Measurements from ENCODE around the gene KCNQ5.

Gene KCNQ5

GRCh38 chr6:72675396-72675795 lies 53.5 kb downstream of the KCNQ5 start:
- no peak for DNase-seq (ENCODE audit: low read depth, low spot score)

DNA sequence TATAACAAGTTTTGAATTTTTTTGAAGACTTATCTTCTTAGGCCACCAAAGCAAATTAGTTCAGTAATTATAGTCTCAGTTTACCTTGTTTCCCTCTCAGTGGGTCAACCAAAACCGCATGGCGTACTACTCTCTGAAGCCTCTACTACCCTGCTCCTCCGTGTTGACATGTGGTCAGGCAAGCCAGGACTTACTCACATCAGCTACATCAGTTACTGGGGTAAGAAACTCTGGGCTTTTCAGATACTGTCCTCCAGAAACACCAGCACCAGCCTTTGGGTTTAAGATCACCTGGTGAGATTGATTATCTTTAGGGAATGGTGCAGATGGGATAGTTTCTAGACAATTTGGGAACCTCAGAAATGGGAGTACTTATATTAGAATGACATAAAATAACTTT lies 55.1 kb downstream of the KCNQ5 start:
- DNase-seq (ENCODE audit: low read depth, low spot score) = no peak

GRCh38 chr6:72677740-72678139 lies 55.9 kb downstream of the KCNQ5 start:
- DNase-seq (ENCODE audit: low read depth, low spot score) = no peak

- no peak for DNase-seq (ENCODE audit: low read depth, low spot score)
Measured at GRCh38 chr6:72683797-72684196, 61.9 kb downstream of the KCNQ5 start.

GRCh38 chr6:72689107-72689954 lies 67.5 kb downstream of the KCNQ5 start:
- DNase-seq (ENCODE audit: low read depth, low spot score) = no peak

DNA sequence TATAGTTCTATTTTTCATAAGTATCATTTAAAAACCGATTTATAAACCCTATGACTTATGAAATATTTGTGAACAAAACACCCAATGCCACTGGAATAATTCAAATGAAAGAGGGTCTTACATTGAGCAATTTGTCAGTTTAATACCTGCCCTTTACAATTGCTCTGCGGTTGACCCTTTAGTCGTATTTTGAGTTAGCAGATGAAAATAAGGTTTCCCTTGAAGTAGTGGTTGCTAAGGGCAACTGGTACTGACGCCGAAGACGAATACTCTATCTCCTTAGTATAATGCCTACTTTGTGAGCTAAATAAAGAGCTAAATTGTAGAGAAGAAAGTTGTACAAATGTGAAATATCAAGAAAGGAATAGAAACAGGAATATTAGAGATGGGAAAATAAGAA lies 69.4 kb downstream of the KCNQ5 start:
- no peak for DNase-seq (ENCODE audit: low read depth, low spot score)

DNA sequence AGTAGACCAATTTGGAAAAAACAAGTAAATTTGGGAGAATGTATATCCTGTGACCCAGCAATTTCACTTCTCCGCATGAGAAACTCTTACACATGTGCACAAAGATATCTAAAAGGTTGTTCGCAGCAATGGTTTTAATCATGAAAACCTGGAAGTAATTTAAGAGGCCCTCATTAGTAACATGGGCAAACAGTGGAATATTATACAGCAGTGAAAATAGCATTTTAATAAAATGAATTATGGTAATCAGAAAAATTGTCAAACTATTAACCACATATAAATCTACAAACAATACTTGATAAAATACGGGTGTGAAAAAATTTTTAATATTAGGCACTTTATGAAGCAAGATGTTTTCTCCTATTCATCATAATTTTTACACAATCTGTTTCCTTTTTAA lies 74.2 kb downstream of the KCNQ5 start:
- no peak for DNase-seq (ENCODE audit: low read depth, low spot score)

DNA sequence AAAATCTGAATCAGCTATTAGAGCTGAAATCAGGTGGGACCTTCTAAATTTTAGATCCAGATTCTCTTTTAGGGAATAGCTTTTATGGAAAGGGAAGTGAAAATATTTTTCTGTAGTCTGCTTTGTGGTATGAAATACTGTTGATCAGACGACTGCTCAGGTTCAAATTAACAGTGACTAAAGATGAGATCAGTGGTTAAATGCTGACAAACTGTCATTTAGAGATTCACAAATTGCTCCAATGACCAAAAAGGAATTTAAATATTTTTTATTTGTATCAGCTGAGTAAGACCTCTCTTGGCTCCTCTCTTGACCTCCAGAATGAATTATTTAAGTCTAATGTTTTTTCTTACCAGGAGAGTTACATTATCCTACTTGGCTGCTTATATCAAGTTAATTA lies 77.3 kb downstream of the KCNQ5 start:
- no peak for DNase-seq (ENCODE audit: low read depth, low spot score)

DNA sequence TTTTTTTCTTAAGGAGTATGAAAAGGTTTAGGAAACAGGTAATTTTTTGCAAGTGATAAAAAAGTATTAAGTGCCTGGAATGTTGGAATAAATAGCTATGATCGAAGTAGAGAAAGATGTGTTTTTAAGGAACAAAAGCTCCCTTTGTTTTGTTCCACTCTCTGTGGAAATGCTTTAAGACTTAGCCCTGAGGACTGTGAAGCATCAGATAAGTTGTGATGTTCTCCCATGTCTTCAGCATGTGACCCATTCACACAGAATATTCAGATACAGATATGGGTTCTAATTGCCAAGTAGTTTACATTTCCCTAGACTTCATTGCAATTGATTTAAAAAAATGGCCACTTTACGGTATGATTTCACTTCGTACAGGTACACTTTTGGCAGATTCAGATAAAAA lies 80.6 kb downstream of the KCNQ5 start:
- no peak for DNase-seq (ENCODE audit: low read depth, low spot score)

- no peak for DNase-seq (ENCODE audit: low read depth, low spot score)
Measured at GRCh38 chr6:72703093-72703492, 81.2 kb downstream of the KCNQ5 start.

GRCh38 chr6:72704979-72705378 lies 83.1 kb downstream of the KCNQ5 start:
- DNase-seq (ENCODE audit: low read depth, low spot score) = no peak

- no peak for DNase-seq (ENCODE audit: low read depth, low spot score)
Measured at GRCh38 chr6:72709431-72709830, 87.6 kb downstream of the KCNQ5 start.

DNA sequence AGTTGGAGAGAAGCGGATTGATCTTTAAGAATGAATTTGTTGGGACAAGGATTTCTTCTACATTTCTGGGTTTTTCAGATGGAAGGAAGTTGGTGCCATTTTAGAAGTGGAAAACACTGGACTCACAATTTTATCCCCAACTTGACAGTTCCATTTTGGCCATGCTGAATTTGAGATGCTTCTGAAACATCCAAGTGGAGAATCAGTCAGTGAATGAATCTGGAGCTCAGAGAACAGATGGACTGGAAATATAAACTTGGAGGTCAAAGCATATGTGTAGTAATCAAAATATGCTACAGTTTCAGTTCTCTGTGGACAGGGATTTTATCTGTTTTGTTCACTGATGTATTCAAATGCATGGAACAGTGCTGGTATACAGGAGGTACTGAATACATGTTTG lies 89.9 kb downstream of the KCNQ5 start:
- no peak for DNase-seq (ENCODE audit: low read depth, low spot score)

DNA sequence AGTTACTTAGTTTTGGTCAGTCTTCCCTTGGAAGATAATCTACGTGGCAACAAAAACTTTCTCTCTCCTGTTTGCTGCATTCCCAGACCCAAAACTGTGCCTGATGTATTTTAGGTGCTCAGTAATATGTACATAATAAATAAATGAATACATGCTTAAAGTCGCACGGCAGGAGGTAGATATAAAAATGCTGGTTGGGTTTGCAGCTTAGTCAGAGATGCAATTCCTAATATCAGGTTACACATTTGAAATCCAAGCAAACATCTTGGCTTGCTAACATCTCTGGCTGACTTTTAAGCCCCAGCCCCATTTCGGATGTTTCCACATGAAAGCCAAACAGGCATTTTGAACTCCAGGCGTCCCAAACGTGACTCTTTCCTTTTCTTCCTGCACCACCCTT lies 91.0 kb downstream of the KCNQ5 start:
- DNase-seq (ENCODE audit: low read depth, low spot score) = no peak

DNA sequence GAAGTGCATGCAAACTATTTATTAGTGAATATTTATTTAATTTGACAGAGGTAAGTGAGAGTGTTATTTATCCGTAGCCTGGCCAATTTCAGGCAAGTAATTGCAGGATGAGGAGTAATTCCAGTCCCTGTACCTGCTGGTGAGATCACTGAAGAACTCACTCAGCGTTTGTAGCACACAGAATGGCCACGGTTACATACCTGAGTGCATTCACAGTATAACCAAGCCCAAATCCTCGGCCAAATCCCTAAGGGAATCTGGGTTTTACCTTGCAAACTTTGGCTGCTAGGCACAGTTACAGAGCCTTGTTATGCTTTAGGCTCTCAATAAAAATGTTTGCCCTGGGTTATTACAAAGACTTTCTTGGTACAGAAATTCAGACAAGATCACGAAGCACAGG lies 93.3 kb downstream of the KCNQ5 start:
- no peak for DNase-seq (ENCODE audit: low read depth, low spot score)

GRCh38 chr6:72716916-72717315 lies 95.1 kb downstream of the KCNQ5 start:
- no peak for DNase-seq (ENCODE audit: low read depth, low spot score)

- DNase-seq (ENCODE audit: low read depth, low spot score) = no peak
Measured at GRCh38 chr6:72720464-72720863, 98.6 kb downstream of the KCNQ5 start.

GRCh38 chr6:72721346-72721745 lies 99.5 kb downstream of the KCNQ5 start:
- no peak for DNase-seq (ENCODE audit: low read depth, low spot score)

GRCh38 chr6:72724545-72724944 lies 102.7 kb downstream of the KCNQ5 start:
- no peak for DNase-seq (ENCODE audit: low read depth, low spot score)

DNA sequence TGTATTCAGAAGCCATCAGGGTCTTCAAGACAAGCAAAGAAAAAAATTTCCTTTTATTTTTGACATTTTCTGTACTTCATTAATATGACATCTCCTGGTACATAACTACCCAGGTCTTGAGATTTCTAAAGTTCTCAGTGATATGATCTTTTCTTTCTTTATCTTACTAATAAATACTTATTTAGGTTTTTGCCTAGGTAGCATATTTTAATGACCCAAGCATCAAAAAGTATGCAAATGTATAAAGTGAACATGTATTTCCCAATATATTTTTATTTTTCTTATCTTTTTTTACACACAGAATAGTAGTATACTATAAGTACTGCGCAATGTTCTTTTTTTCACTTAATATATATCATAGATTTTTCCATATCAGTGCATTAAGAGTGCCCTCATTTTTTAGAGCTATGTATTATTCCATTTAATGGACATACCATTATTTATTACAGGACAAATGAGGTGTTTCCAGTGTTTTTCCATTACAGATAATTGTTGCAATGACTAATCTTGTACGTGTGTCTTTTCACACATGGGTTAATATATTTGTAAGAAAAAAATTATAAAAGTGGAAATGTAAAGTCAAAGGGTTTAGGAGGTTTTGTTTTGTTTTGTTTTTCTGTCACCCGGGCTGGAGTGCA lies 107.0 kb downstream of the KCNQ5 start:
- no peak for DNase-seq (ENCODE audit: low read depth, low spot score)

GRCh38 chr6:72733045-72733444 lies 111.2 kb downstream of the KCNQ5 start:
- no peak for DNase-seq (ENCODE audit: low read depth, low spot score)

- no peak for DNase-seq (ENCODE audit: low read depth, low spot score)
Measured at GRCh38 chr6:72738091-72738490, 116.2 kb downstream of the KCNQ5 start.

DNA sequence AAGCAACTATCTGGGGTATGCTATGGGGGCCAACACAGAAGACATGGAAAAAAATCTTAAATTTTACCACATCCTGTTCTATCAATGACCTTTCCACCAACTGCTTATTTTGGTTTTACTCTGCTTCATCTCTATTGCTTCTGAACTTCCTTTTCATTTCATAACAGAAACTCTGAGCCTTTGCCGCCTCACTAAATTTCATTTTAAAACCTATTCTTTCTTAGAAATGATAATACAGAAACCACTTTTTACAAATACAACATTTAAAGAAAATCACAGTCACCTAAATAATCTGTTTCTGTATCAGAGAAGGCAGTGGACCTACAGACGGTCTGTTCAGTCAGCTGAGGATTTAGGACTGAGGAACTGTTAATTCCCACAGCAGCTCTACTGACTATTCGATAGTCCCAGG lies 117.5 kb downstream of the KCNQ5 start:
- no peak for DNase-seq (ENCODE audit: low read depth, low spot score)

Data from ELF-1 (cell line).